K562 (cell line): ENCODE results near the gene RSPH9. TPM values are rescaled to one million over a fixed set of nuclear protein-coding genes. Genes with fewer than 3 reads are reported as not detected.

Source experiments
- C11orf30 ChIP-seq: fragments of 450-650 bp; IDR thresholded peaks from 2 replicates; pipeline ENCODE4 v1.6.1; 2016; ENCODE audit warnings: low read depth, mild to moderate bottlenecking
- CBFB ChIP-seq: sonication (generic); formaldehyde crosslinking; IDR thresholded peaks from 2 replicates; pipeline ENCODE4 v1.4.0; 2020; ENCODE audit warnings: mild to moderate bottlenecking, missing genetic modification reagents
- CHD7 ChIP-seq: fragments of 200-600 bp; sonication (generic); IDR thresholded peaks from one replicate; pipeline ENCODE4 v1.6.1; 2012; ENCODE audit warnings: mild to moderate bottlenecking, low read depth, low read length, inconsistent platforms
- MCM7 ChIP-seq, 2 experiments: fragments of 450-650 bp; IDR thresholded peaks; 2 replicates each; pipeline ENCODE4 v1.6.1; 2016 to 2018
- PBX2 ChIP-seq, 2 experiments: IDR thresholded peaks in 1 of 2; conservative IDR thresholded peaks in 1 of 2; 2 replicates each; pipeline ENCODE4 v1.6.1; 2016; ENCODE audit warnings: low read depth in 2 of 2, mild to moderate bottlenecking in 1 of 2, missing compliant biosample characterization in 1 of 2, missing genetic modification characterization in 1 of 2, moderate library complexity in 1 of 2
- TFE3 ChIP-seq: fragments of 450-650 bp; formaldehyde crosslinking; IDR thresholded peaks from 2 replicates; pipeline ENCODE4 v1.4.0; 2020; ENCODE audit warnings: mild to moderate bottlenecking, mixed read lengths
- ZNF280B ChIP-seq: fragments of 250-450 bp; sonication (Bioruptor Pico); IDR thresholded peaks from 2 replicates; pipeline ENCODE4 v1.5.1; 2021; ENCODE audit warnings: mild to moderate bottlenecking
- ZNF668 ChIP-seq: fragments of 250-450 bp; sonication (Bioruptor Pico); IDR thresholded peaks from 2 replicates; pipeline ENCODE4 v1.8.0; 2022; ENCODE audit warnings: mild to moderate bottlenecking, inconsistent platforms
- polyA plus RNA-seq, 8 experiments: library from polyadenylated mRNA; depleted of rRNA in 4 of 8; stranded (reverse) in 5 of 8; unstranded in 3 of 8; fragments of >200 nt; fragmentation: Nextera tagmentation in 2 of 8; fragmentation: Illumina TruSeq in 1 of 8; extraction: Ambion mirVana in 2 of 8; extraction: Trizol in 1 of 8; gene quantifications; 2 replicates each; pipeline versions ENCODE4 v1.2.1 to v1.2.3, GENCODE V29; 2011 to 2014; ENCODE audit warnings: inconsistent platforms in 1 of 8, missing spikeins in 1 of 8
- total RNA-seq, 7 experiments: library from RNA; depleted of rRNA in 6 of 7; stranded (reverse); fragments of >200 nt in 6 of 7; fragmentation: Illumina TruSeq in 2 of 7; extraction: Trizol in 2 of 7; gene quantifications; 2 replicates each; pipeline versions ENCODE4 v1.2.1 to v1.2.3, GENCODE V29; 2011 to 2021; ENCODE audit warnings: low replicate concordance in 1 of 7

The RSPH9 gene
- total and polyA plus RNA-seq, 9 of the 15 experiments (the other 6 are each of a cell fraction or from before 2014, with no cell fraction given): 0.05 to 0.60 (median 0.39) TPM; not detected in 6

- no peak for TF ChIP-seq CHD7
- no peak; the same call in 1 of the 2 replicates for TF ChIP-seq TFE3 (CRISPR knock-in tag)
- TF ChIP-seq C11orf30: no peak
- TF ChIP-seq MCM7 (IDR thresholded peaks at IDR 0.05): 0 out of 4 replicates have a peak, but pooled peaks of 1 of the 2 experiments have one; percentile 61
- TF ChIP-seq ZNF280B (CRISPR knock-in tag): no peak
- TF ChIP-seq ZNF668: no peak; the same call in 1 of the 2 replicates
- no peak for TF ChIP-seq CBFB
- no peak for TF ChIP-seq PBX2 (CRISPR knock-in tag; IDR thresholded peaks at IDR 0.05; ENCODE audit: low read depth)
- peak; percentile 71 for TF ChIP-seq PBX2 (tag; conservative IDR thresholded peaks at IDR 0.05; ENCODE audit: low read depth)
Measured at GRCh38 chr6:43628393-43629103, 16.3 kb upstream of the RSPH9 start (continued).
